ENCODE results near the gene NPHP1.
"Not testable (repeated sequence)": the region's sequence is repeated elsewhere in the genome, so short reads cannot be mapped to it uniquely, and the experiment has no call there.

The NPHP1 gene

DNA sequence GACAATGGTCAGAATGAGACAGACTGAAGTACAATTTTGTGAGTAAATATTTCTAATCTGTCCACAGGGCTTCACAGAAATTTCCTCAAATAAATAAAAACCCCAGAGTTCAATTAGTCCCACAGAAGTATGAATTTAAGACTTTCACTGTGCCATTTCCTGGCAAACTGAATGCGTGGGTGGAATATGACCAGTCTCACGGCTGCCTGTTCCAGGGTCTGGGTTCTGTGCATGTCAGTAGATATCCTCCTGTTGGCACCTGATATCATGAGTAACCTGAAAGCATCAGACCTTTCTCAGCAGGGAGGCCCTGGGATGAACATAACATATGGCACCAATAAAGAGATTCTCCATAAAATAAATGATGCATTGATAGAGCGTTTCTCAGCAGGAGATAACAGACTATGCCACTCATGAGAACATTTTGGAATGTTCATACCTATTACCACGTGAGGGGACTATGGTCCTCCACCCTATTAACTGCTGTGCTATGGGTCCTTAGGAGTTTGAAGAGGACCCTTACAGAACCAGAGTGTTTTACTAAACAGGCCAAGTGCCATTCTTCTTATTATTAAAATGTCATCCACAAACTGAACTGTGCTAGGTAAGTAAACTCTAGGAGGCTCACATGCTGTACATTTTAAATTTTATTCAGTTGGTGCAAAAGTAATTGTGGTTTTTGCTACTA, 78.6 kb downstream of the NPHP1 start:
- no peak for DNase-seq

GRCh38 chr2:110124939-110125691, 79.7 kb downstream of the NPHP1 start:
- no peak for DNase-seq

GRCh38 chr2:110124038-110124825, 80.6 kb downstream of the NPHP1 start:
- DNase-seq = no peak

DNA sequence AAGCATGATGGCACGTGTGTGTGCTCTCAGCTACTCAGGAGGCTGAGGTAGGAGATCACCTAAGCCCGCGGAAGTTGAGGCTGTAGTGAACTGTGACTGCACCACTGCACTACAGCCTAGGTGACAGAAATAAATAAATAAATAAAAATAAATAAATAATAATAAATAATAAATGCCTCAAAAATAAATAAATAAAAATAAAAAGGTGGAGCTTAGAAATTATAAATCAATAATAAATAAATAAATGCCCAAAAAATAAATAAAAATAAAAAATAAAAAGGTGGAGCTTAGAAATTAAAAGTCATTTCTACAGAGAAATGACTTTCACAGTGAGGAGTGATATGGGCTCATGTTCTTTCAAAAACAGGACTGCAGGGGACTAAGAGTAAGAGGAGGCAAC, 83.2 kb downstream of the NPHP1 start:
- no peak for DNase-seq

DNA sequence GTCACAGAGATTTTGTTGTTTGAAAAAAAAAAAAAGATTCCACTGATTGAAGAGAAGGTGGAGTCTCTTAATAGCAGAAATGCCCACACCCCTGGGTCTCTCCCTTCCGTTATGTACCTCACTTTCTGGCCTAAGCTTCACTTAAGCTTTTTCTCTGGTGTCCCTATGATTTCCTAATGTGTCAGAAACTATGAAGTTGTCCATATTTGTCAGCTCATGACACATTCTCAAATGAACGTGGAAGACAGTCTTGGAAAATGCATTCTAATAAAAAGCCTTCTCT, 83.8 kb downstream of the NPHP1 start:
- DNase-seq = no peak

GRCh38 chr2:110120171-110121051, 84.4 kb downstream of the NPHP1 start:
- peak; percentile 11 for DNase-seq

- DNase-seq = no peak
These were observed 88.6 kb downstream of the NPHP1 start for GRCh38 chr2:110116033-110116710.

DNA sequence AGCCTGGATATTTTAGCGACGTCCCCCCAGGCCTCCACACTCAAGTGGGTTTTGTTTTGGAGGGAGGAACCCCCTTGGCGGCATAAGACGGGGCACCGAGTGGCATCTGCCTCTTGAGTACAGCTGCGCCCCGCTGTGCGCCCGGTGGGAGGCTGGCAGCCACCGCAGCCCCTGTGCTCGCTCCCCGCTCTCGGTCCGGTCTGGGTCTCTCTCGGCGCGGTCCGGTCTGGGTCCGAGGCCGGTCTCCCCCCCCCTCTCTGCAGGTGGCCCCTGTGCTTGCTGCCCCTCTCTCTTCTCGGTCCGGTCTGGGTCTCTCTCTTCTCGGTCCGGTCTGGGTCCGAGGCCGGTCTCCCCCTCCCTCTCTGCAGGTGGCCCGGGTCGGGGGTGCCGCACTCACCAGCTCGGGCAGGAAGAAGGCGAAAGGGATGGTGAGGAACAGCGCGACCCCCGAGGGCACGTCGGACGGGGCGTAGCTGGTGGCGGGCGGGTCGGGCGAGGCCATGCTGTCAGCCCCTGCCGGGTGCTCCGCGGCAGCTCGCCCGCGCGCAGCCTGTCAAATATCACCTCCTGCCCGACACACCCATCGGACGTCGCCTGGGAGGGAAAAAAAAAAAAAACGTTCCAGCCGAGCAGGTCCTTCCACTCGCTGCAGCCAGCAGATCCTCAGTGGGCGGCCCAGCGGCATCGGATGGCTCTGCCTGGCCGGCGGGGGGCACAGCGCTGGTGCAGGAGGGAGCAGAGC, 89.4 kb downstream of the NPHP1 start, which contains the start of gene MALL:
Gene MALL, minus strand, starts transcription at position 532 of the 742 bp plus-strand sequence. Its CDS starts 30 bp downstream, at position 502.
- no peak for DNase-seq

DNA sequence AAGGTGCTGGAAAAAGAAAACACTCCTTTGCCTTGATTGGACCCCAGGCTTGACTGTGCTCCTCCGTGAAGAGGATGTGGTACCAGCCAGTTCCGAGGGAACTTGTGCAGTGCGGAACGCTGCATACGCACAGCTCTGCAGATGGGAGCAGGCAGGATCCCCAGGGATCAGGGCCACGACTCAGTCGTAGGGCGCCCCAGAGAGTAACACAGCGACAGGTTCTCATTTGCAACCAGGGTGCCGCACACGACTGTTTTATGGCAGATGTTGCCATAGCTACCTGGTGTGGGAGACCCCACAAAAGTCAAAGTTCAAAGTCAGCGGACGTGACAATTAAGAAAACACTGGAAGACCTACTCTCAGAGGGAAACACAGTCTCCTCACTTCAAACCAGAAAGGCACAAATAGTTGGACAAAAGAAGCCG, 90.0 kb downstream of the NPHP1 start:
- DNase-seq = no peak

- no peak for DNase-seq
These were observed 90.7 kb downstream of the NPHP1 start for GRCh38 chr2:110113961-110114591.

GRCh38 chr2:110108291-110108690, 96.5 kb downstream of the NPHP1 start:
- DNase-seq = not testable (repeated sequence)

- DNase-seq = no peak
These were observed 97.4 kb downstream of the NPHP1 start for GRCh38 chr2:110107092-110108079.

DNA sequence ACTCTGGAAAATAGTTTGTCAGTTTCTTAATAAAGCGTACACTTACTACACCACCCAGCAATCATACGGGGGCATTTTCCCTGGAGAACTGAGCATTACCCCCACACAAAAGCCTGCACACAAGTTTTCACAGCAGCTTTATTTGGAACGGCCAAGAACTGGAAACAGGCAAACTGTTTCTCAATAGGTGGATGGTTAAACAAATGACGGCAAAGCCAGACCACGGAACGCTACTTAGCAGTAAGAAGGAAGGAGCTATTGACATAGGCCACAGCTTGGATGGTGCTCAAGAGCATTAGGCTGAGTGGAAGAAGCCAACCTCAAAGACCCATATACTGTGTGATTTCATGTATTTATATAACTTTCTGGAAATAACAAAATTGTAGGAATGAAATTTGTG, 98.2 kb downstream of the NPHP1 start:
- no peak for DNase-seq

DNA sequence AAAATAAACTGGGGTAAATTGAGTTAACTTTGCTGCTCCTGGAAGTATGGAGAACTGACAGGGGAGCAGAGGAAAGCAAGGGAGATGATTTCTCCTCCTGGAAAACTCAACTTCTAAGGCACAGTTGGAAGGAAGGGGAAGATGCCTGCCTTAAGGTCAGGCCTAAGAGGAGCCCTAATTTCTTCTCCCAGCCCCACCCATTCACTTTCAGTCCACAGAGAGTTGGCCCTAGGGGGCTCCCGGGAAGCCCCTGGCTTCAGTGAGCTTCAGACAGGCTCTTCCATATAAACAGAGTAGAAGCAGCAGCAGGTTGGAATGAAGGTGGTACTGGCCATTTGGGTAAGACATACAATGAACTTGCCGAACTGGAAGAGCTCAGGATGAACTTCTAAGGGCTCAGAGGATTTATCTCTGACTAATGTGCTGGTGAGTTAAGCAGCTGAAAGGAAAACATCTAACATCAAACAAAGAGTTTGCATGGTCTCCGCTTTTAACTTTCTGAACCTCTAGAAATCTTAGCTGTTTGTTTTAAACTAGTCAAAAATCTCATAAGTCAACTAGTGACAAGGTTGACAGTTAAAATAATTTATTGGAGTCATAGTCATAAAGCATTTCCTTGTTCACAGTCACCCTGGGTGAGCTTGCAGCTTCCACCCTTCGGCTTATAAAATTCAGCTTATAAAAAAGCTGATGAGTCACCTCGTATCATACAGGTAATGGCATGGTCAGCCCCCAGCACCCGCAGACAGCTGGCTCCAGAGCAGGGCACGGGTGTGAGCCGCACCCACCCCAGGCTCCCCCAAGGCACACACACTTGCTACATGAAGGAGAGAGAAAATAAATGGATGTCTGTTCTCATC, 99.0 kb downstream of the NPHP1 start:
- no peak for DNase-seq

- no peak for DNase-seq
These were observed 99.6 kb downstream of the NPHP1 start for GRCh38 chr2:110105183-110105582.

GRCh38 chr2:110104025-110104771, 100.6 kb downstream of the NPHP1 start:
- DNase-seq = no peak

- DNase-seq = no peak
These were observed 101.5 kb downstream of the NPHP1 start for GRCh38 chr2:110103061-110103961.

Measured in NCI-H1436 treated with DMSO at 0.1 percent for 48 hours (cell line).